ENCODE measurements around the gene ELL2.
A peak's percentile ranks its signal among the peaks of the same experiment; 100 is the strongest.

The ELL2 gene

GRCh38 chr5:95983509-95983908 is 21.9 kb upstream of the ELL2 start:
- no peak for DNase-seq (ENCODE audit: low read depth in 2 of 2)

DNA sequence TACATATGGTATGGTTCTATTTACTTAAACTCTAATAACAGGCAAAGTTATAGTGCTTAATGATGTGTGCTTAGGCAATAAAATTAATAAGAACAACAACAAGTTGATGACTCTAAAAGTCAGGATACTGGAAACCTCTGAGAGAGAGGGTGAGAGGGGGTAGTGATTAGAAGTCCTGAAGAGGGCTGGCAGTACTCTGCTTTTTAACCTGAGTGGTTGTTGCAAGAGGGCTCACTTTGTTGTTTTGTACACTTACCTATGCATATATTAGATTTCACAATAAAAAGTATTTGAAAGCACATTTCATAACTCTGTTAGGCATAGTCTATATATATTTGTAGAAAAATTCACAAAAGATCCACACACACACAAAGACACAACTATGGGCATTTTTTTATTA is 21.4 kb upstream of the ELL2 start:
- no peak for DNase-seq (ENCODE audit: low read depth in 2 of 2)

- DNase-seq (ENCODE audit: low read depth in 2 of 2), result no peak
These were observed 15.0 kb upstream of the ELL2 start for GRCh38 chr5:95976606-95977005.

DNA sequence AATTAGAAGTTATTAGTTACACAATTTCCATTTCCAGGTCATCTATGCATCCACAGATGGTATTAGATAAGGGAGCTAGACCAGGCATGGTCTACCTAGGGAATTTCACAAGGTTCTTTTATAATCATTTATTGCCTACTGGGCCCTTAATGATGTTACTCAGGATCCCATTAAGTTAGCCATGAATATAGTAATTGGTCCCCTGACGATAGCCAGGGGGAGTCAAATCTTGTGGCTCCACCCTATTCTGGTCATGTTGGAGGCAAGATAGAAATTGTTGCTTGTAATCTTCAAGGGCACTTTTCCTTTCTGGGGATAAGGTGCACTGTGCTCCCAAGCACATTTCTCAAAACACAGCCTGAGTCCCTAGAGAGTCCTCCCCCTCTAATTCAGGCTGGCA is 14.1 kb upstream of the ELL2 start:
- DNase-seq (ENCODE audit: low read depth in 2 of 2), result no peak

GRCh38 chr5:95973793-95974325 is 12.2 kb upstream of the ELL2 start:
- no peak for DNase-seq (ENCODE audit: low read depth in 2 of 2)

GRCh38 chr5:95972196-95972595 is 10.5 kb upstream of the ELL2 start:
- DNase-seq (ENCODE audit: low read depth in 2 of 2), result no peak

DNA sequence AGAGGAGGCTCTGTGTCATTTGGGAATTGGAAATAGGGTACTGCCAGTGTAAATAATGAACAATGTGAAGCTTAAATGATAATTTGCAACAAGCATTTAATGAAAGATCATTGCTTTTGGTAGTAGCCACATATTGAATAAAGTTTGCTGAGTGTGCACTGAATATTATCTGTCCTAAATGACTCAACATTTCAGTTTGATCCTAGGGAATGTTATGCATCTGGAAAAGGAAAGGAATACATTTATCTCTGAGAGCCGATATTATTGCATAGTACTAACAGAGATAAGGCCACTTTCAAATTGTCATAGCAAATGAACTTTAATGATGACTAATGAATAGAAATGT is 8.7 kb upstream of the ELL2 start:
- no peak for DNase-seq (ENCODE audit: low read depth in 2 of 2)

DNA sequence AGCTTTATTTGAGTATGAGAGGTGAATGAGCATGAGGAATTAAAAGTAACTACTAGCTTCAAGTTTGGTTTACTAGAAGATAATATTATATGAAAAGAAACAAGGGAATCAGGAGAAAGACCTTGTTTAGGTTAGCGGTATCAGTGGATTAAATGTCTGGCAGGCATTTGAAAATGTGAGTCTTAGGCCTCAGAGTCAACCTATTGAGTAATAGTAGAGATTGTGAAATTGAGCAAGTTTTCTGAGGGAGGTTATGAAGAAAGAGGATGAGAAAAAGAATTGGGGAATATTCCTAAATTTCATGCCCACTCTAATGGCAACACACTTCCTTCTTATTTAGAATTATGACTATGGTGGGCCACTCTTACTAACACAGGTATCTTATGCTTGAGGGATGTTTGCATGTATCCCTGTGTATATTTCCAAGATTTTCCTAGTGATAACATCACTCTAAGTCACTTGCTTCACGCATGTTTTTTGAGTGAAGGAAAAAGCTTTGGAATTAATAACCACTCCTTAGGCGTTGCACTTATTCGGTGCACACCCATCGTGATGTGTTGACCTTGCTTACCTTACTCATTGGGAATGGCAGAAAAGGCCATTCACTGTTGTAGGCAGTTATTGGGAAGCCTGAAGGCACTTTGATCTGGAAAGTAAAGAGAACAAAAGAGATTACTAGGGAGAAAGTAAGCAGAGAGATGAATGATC is 8.2 kb upstream of the ELL2 start:
- no peak for DNase-seq (ENCODE audit: low read depth in 2 of 2)

DNA sequence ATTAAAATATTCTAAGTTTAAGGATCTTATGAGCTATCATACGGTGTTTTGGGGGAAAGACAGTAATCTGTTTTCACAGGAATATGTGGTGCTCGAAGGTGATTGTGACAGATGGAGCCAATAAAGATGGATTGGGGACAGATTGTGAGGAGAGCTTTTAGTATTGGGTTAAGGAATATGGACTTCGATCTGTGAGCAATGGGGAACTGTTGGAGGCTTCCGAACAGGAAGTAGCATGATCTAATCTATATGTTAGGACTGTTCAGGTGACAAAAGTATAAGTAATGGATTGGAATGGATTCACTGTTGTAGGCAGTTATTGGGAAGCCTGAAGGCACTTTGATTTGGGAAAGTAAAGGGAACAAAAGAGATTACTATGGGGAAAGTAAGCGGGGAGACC is 7.4 kb upstream of the ELL2 start:
- DNase-seq (ENCODE audit: low read depth in 2 of 2), result no peak

GRCh38 chr5:95967236-95967635 is 5.6 kb upstream of the ELL2 start:
- no peak for DNase-seq (ENCODE audit: low read depth in 2 of 2)

- DNase-seq (ENCODE audit: low read depth in 2 of 2), result no peak
These were observed 4.4 kb upstream of the ELL2 start for GRCh38 chr5:95966005-95966404.

DNA sequence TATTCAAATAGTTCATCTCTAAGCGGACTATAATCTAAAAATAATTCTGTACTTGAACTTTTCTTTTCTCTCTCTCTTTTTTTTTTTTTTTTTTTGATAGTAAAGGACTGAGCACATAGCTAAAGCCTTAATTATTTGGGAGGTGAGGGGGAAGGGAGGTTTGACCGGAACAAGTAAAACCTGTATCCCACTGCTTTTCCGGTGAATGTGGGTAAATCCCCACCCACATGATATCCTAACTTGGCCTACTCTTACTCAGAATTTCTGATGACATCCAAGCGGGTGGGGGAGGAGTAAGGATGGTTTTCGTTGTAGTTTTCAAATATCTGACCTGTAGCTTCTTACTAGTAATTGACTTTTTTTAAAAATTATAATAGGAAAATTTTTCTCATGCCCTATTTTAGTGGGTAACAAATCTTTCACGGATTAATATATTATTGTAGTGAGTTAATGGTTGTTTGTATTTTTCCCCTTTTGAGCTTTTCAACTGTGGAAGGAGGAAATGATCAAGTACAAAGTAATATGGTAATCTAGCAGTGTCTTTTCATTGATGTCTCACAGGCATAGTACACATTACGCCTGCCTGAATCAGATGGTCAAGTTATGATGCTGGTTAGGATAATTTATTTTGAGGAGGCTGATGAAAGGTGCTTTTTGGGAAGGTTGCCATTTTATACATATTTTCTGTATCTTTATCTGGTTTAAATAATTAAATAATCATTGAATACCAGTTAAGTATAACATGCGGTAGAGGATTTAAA is 2.2 kb upstream of the ELL2 start:
- no peak for DNase-seq (ENCODE audit: low read depth in 2 of 2)

GRCh38 chr5:95962785-95963184 is 1.1 kb upstream of the ELL2 start:
- no peak for DNase-seq (ENCODE audit: low read depth in 2 of 2)

DNA sequence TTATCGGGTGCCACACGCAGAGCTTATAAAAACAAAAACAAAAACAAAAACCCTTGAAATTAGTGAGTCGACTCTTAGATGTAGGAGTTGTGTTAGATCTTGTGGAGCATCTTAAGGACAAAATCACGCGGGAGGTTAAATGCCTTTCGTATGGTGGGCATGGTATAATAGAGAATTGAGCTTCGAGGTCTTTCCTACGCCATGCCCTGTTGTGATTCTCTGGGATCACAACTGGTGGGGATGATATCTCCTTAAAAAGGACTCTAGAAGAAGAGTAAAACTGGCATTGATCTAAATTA is 773 bp upstream of the ELL2 start:
- no peak for DNase-seq (ENCODE audit: low read depth in 2 of 2)

GRCh38 chr5:95960667-95961616 is 709 bp downstream of the ELL2 start:
- peak; percentile 33 to 48 for DNase-seq (ENCODE audit: low read depth in 2 of 2)

DNA sequence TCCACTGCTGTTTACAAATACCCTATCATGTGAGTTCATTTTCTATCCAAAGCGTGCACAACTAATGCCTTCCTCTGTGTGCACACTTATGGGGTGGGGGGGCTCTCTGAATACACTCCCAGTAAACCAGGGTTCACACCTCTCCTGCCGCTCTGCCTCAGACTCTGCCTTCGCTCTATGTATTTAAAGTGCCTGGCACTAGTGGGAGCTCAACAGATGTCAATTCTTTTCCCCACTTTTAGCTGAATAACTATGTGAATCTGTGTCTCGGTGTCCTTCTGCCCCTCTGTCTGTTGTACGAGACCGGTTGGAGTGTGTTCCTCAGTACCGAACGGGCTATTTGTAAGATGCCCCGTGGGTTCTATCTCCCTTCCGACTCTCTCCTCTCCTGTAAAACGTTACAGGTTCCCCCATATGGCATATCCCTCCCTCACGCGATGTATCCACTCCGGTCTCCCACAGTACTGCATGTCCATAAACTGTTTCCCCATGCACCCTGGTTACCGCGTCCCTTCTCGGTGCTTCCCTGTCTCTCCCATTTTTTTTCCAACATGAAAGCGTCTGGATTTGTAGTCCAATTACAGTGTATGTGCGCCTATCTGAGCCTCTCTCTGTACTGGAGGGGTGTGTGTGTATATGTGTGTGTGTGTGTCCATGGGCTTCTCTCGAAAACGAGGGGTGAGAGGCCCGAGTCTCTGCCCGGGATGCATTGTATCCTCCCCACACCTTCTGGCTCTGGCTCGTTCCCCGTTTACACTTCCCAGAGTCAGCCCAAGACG is 1.6 kb downstream of the ELL2 start:
- no peak for DNase-seq (ENCODE audit: low read depth in 2 of 2)

- DNase-seq (ENCODE audit: low read depth in 2 of 2), result no peak
These were observed 2.4 kb downstream of the ELL2 start for GRCh38 chr5:95959051-95959887.

DNA sequence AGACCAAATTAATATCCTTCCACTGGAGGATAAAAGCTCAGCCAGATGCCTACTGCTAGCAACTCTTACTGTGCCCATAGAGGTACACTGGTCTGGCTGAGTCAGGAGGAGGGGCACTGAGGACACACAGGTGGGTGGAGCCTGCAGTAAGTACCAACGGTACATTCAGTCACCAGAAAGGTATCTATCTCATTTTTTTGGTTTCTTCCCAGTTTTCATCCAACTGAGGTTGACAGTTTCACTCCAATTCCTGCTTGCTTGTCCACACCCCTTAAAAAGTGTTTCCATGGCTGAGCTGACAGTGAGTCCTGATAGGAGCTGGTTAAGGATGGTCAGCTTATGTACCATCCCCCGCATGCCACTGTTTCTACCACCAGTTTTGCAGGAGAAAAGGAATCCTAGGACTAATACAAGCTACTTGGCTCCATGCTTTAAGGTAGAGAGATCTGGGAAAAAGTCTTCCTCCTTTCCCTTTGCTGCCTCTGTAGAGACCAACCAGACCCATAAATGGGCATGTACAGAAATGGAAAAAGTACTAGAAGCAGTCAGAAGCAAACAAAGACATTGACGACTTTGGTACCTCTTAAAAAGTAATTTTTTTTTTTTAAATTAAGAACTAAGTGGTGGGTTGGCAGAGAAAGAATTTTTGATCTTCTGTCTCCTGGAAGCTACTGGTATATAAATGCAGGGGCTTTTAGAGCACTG is 3.2 kb downstream of the ELL2 start:
- no peak for DNase-seq (ENCODE audit: low read depth in 2 of 2)

DNA sequence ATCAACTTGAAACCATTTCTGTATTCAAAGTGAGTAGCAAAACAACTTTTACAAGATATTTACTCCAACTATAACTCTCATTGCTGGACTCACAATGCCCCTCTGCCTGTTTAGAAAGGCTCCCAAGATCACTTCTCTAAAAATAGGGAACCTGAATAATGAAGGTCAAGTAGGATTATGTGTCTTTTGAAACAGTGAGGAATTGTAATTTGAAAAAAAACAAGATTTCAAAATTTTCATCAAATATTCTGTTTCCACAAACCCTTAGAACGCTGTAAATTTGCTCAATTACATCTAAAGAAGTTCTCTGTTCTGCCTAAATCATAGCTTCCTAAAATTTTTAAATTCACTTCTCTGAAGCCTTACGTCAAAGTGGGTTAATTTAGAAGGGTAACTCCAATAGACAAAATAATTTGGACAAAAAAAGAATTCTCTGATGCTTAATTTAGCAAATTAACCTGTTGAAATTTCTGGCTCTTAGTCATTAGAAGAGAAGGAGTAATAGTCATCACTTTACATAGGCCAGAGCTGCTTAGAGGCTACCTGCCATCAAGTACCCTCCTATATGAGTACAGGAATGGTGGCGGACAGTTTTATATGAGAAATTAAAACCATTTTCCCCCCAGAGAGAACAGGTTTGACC is 4.0 kb downstream of the ELL2 start:
- no peak for DNase-seq (ENCODE audit: low read depth in 2 of 2)

DNA sequence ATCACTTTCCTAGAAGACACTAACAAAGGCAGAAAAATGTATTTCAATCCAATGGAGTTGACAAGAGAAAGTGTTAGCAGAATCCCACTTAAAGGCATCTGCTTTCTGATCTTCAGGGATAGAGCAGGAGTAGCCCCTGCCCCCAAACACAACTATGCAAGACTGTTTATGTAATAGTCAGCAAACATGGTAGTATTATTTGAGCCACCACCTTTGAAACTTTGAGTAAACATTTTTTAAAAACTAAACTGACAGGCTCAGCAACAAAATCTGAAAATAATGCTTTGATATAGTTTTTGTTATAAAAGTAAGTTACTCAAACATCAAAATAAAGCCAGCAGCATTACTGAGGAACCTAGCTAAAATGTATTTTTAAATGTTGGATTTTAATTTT is 4.8 kb downstream of the ELL2 start:
- no peak for DNase-seq (ENCODE audit: low read depth in 2 of 2)
